Gastrocnemius medialis (tissue), 4 donors: ENCODE results near the gene ARHGEF19. TPM values are rescaled to one million over a fixed set of nuclear protein-coding genes. Genes with fewer than 3 reads are reported as not detected.

Source experiments
- ATAC-seq, 2 donors: fragments of 150-250 bp; one replicate each; pipeline ENCODE4 v1.9.1; 2016
- DNase-seq, 2 donors: peaks; one replicate each; pipeline ENCODE4 v3.0.0-alpha.2; 2019
- H3K27ac ChIP-seq, 4 donors: fragments of 200-600 bp; sonication (generic); 1 replicate in 1 of 4; 2 replicates in 3 of 4; pipeline ENCODE4 v1.5.1; 2016 to 2018; ENCODE audit warnings: mild to moderate bottlenecking in 2 of 4, moderate library complexity in 1 of 4
- H3K27me3 ChIP-seq, 3 donors: fragments of 200-600 bp; sonication (generic) in 2 of 3; 1 replicate in 1 of 3; 2 replicates in 2 of 3; pipeline versions ENCODE4 v1.5.1 to v1.6.0; 2016 to 2019; ENCODE audit warnings: mild to moderate bottlenecking in 1 of 3, moderate library complexity in 1 of 3
- H3K36me3 ChIP-seq, 2 donors: fragments of 200-600 bp; sonication (generic) in 1 of 2; one replicate each; pipeline ENCODE4 v1.5.1; 2017 to 2018
- H3K4me1 ChIP-seq, 2 donors: fragments of 200-600 bp; sonication (generic) in 1 of 2; one replicate each; pipeline ENCODE4 v1.5.1; 2016 to 2017; ENCODE audit warnings: mild to moderate bottlenecking in 2 of 2
- H3K4me3 ChIP-seq, 4 donors: fragments of 200-600 bp; sonication (generic) in 3 of 4; 1 replicate in 1 of 4; 2 replicates in 3 of 4; pipeline ENCODE4 v1.5.1; 2016 to 2019; ENCODE audit warnings: mild to moderate bottlenecking in 2 of 4
- H3K9me3 ChIP-seq, 3 donors: fragments of 200-600 bp; sonication (generic) in 2 of 3; 1 replicate in 1 of 3; 2 replicates in 2 of 3; pipeline ENCODE4 v1.5.1; 2016 to 2019
- POLR2A ChIP-seq, 2 donors: fragments of 450-650 bp; IDR thresholded peaks; one replicate each; pipeline ENCODE4 v1.6.1; 2017; ENCODE audit warnings: antibody characterized with exemption in 2 of 2, mild to moderate bottlenecking in 2 of 2, moderate library complexity in 2 of 2
- in situ Hi-C, 4 donors: fragments of 200-750 bp; cut with MboI; loops; one replicate each; pipeline versions ENCODE4 v1.15.0 to v1.8.0; 2017; ENCODE audit warnings: low sequenced_read_pairs in 4 of 4
- intact Hi-C: fragments of 100-400 bp; cut with DNase I; formaldehyde crosslinking; loops from one replicate; pipeline ENCODE4 v1.15.1; 2023; ENCODE audit warnings: low total_unique reads
- total RNA-seq, 4 donors: library from RNA; depleted of rRNA; stranded (reverse); fragments of >200 nt; gene quantifications; one replicate each; pipeline versions ENCODE4 v1.1.0 to v1.2.3, GENCODE V29; 2016
- TF ChIP-seq, protein P1 (sequence below), 5 experiments: fragments of 450-650 bp in 3 of 5; fragments of 200-600 bp in 2 of 5; sonication (generic) in 2 of 5; IDR thresholded peaks in 4 of 5; conservative IDR thresholded peaks in 1 of 5; 1 replicate in 4 of 5; 2 replicates in 1 of 5; pipeline ENCODE4 v1.5.1; 2016 to 2019; ENCODE audit warnings: antibody characterized with exemption in 5 of 5, mild to moderate bottlenecking in 3 of 5, moderate library complexity in 3 of 5

The ARHGEF19 gene
- total RNA-seq, 4 donors from 2014 or later, result 0.68 to 3.0 (median 2.3) TPM

DNA sequence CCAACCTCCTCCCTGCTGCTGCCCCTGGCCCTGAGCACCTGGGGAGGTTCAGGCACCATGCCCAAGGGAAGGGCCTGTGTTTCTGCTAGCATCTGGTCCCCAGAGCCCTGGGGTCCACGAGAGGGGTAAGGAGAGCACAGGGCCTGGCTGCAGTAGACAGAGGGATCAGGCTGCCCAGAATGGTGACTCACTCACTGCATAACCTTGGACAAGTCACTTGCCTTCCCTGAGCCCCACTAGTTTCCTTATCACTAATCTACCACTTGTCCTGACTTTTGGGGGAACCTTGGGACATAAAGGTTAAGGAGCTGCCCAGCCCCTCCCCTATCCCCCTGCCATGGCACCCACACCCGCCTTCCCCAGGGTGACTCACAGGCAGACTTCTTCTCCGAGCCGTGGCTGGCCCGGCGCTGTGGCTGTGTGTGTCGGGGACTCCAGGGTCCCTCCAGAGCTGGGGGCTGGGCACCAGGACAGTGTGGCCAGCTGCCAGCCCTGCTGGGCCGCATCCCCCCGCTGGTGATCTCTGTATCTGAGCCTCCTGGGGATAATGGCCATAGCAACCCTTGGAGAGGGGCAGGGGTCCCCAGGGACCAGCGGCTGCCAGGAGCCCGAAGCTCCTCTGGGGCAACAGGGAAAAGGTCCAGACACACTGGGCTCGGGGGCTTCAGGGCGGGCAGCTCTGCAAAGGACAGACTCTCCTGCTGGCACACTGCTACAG lies 4.0 kb downstream of the ARHGEF19 start:
- peaks cover 6 to 9% (median 6%) of the 10 kb centered on the region in 3 donors for H3K27me3 ChIP-seq
- ATAC-seq (no peak), DNase-seq (no peak)
- H3K9me3 ChIP-seq, result no peaks in the 10 kb centered on the region
- intact Hi-C loops, result loop anchor here (5.0 kb wide), 1 partner anchor 154 kb away; no protein-coding TSS in a partner anchor
- no peaks in the 10 kb centered on the region for H3K36me3 ChIP-seq
- no peak for TF ChIP-seq POLR2A (IDR thresholded peaks at IDR 0.05)
- TF ChIP-seq, protein P1, sequence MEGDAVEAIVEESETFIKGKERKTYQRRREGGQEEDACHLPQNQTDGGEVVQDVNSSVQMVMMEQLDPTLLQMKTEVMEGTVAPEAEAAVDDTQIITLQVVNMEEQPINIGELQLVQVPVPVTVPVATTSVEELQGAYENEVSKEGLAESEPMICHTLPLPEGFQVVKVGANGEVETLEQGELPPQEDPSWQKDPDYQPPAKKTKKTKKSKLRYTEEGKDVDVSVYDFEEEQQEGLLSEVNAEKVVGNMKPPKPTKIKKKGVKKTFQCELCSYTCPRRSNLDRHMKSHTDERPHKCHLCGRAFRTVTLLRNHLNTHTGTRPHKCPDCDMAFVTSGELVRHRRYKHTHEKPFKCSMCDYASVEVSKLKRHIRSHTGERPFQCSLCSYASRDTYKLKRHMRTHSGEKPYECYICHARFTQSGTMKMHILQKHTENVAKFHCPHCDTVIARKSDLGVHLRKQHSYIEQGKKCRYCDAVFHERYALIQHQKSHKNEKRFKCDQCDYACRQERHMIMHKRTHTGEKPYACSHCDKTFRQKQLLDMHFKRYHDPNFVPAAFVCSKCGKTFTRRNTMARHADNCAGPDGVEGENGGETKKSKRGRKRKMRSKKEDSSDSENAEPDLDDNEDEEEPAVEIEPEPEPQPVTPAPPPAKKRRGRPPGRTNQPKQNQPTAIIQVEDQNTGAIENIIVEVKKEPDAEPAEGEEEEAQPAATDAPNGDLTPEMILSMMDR (IDR thresholded peaks at IDR 0.05 in 4 of 5, conservative IDR thresholded peaks at IDR 0.05 in 1 of 5), result no peak
- no peak overlapping the region for H3K4me3 ChIP-seq
- in situ Hi-C loops, result no loop called here
- no peak overlapping the region for H3K27ac ChIP-seq
- H3K4me1 ChIP-seq, result peaks cover 4 to 6% of the 10 kb centered on the region in 2 donors

DNA sequence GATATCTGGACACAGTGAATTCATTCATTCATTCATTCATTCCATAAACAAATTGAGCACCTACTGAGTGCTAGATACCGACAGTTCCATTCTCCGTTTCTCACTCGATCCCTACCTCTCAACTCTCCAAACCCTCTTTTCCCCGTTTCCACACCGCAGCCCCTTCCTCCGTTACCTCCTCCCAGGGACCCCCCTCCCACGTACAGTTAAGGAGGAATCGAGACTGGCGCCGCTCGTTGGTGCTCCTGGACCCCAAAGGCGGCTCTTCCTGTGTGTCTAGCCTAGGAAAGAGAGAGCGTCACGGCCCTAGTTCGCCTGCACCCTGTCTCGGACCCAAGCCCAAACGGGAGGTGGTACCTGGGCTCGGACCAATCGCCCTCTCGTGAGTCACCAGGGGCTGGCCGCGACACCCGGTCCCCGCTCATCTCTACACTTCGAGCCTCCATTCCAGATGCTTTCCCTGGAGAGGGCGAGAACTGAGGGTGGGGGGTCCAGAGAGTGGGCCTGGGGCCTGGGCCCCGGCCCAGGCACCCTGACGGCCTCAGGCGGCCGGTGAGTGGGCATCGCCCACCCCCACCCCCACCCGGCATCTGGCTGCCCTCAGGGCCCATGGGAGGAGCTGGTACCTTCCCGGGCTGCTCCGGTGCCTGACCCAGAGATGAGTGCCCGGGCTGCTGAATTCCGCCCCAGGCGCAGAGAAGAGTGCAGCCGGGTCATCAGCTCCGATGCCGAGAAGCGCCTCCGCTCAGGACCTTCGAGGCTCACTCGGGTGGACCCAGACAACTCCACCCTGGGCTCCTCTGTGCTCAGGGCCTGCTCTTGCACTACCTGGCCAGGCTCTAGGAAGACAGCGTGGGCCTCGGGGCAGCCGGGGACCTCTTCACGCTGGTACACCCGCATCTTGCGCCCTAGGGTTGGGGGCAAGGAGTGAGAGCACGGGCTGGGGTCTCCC lies 4.9 kb downstream of the ARHGEF19 start:
- Histone ChIP-seq H3K4me3 (peak overlapping the region; percentile 48 to 71 (median 64)), H3K9me3 (no peaks in the 10 kb centered on the region), H3K27ac (peak overlapping the region; percentile 59 to 82 (median 72)), H3K27me3 (peaks cover 6 to 9% (median 6%) of the 10 kb centered on the region in 3 donors), H3K4me1 (peaks cover 4 to 6% of the 10 kb centered on the region in 2 donors), H3K36me3 (no peaks in the 10 kb centered on the region)
- no peak for DNase-seq
- intact Hi-C loops (loop anchor here (5.0 kb wide), 1 partner anchor 155 kb away; no protein-coding TSS in a partner anchor), in situ Hi-C loops (no loop called here)
- TF ChIP-seq, protein P1 (IDR thresholded peaks at IDR 0.05 in 4 of 5, conservative IDR thresholded peaks at IDR 0.05 in 1 of 5), result no peak
- no peak for TF ChIP-seq POLR2A (IDR thresholded peaks at IDR 0.05)
- no peak for ATAC-seq

GRCh38 chr1:16206547-16207317 lies 5.7 kb downstream of the ARHGEF19 start:
- TF ChIP-seq, protein P1 (IDR thresholded peaks at IDR 0.05 in 4 of 5, conservative IDR thresholded peaks at IDR 0.05 in 1 of 5), result peak in 1 of 5 experiments; percentile 1
- TF ChIP-seq POLR2A (IDR thresholded peaks at IDR 0.05), result peak; percentile 28 to 43
- DNase-seq (peak; percentile 90 to 94), ATAC-seq (peak; percentile 94 to 96)
- no peaks in the 10 kb centered on the region for H3K9me3 ChIP-seq
- in situ Hi-C loops, result no loop called here
- H3K4me3 ChIP-seq, result peak overlapping the region; percentile 48 to 71 (median 64)
- no peaks in the 10 kb centered on the region for H3K36me3 ChIP-seq
- intact Hi-C loops, result loop anchor here (1.0 to 5.0 kb wide), 3 partner anchors 11 to 156 kb away; no protein-coding TSS in a partner anchor
- peak overlapping the region; percentile 59 to 82 (median 72) for H3K27ac ChIP-seq
- H3K4me1 ChIP-seq, result peaks cover 4 to 6% of the 10 kb centered on the region in 2 donors
- H3K27me3 ChIP-seq, result peaks cover 6 to 9% (median 6%) of the 10 kb centered on the region in 3 donors

DNA sequence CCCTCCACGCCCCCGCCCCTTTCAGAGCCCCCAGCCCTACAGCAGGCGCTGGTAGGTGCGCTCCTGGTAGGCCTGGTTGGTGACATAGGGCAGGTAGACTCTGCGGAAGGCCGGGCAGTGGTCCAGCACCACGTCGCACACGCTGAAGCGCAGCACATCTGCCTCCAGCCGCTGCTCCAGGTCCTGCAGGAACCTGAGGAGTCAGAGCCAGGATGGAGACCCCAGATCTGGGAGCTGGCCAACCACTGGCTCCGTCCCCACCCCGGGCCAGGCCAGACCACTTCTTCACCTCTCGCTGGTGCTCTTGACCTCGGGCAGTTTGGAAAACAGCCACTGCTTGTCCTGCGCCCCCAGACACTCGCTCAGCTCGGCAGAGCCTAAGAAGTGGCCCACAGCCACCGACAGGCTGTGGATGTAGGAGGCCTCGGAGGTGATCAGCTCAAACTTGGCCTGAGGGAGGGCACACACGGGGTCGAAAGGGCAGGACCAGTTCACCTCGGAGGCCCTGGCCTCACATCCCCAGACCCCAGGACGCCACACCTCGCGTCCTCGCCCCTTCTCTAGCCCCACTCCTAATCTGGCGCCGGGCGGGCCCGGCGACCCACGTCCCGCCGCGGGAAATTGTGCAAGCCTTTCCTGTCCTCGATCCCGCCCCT lies 6.4 kb downstream of the ARHGEF19 start:
- peak overlapping the region; percentile 48 to 69 (median 62) for H3K4me3 ChIP-seq
- DNase-seq, result no peak
- no peaks in the 10 kb centered on the region for H3K36me3 ChIP-seq
- intact Hi-C loops (loop anchor here (1.0 to 5.0 kb wide), 3 partner anchors 11 to 156 kb away; no protein-coding TSS in a partner anchor), in situ Hi-C loops (no loop called here)
- ATAC-seq, result peak; percentile 7 to 29
- TF ChIP-seq, protein P1 (IDR thresholded peaks at IDR 0.05 in 4 of 5, conservative IDR thresholded peaks at IDR 0.05 in 1 of 5), result peak in 1 of 5 experiments; percentile 1
- no peak for TF ChIP-seq POLR2A (IDR thresholded peaks at IDR 0.05)
- peaks cover 4 to 6% of the 10 kb centered on the region in 2 donors for H3K4me1 ChIP-seq
- peak overlapping the region; percentile 64 to 79 (median 76) for H3K27ac ChIP-seq
- H3K27me3 ChIP-seq, result peaks cover 6 to 9% (median 6%) of the 10 kb centered on the region in 3 donors
- no peaks in the 10 kb centered on the region for H3K9me3 ChIP-seq
